ENCODE results near the gene NDEL1. TPM values are rescaled to one million over a fixed set of nuclear protein-coding genes. Genes with fewer than 3 reads are reported as not detected.

NDEL1 gene
- total RNA-seq, 1 experiment from 2014 or later: 22.3 TPM

- DNase-seq (ENCODE audit: low spot score): no peak
- in situ Hi-C loops (cut with HindIII; ENCODE audit: low sequenced_read_pairs): loop anchor here (10.0 kb wide), 1 partner anchor 225 kb away; no protein-coding TSS in a partner anchor
These were observed 54.2 kb downstream of the NDEL1 start for GRCh38 chr17:8489841-8490240.

- no peak for DNase-seq (ENCODE audit: low spot score)
- in situ Hi-C loops (cut with HindIII; ENCODE audit: low sequenced_read_pairs): loop anchor here (10.0 kb wide), 1 partner anchor 224 kb away; no protein-coding TSS in a partner anchor
These were observed 54.8 kb downstream of the NDEL1 start for GRCh38 chr17:8490256-8491023.

DNA sequence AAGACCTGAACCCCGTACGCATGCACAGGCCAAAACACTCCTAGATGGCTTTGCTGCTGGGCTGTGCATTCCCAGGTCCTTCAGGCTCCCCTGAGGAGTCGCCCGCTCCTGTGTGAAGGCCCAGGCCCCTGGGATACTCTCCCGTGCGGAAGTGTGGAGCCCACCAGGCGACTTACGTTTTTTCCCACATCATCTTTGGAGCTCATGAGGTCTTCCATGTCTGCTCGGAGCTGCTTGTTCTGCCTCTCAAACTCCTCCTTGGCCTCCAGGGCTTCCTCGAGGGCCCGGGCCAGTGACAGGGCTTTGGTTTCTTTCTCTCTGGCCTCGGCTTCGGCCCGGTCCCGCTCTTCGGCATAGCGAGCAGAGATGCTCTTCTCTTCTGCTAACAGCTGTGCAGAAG, 56.4 kb downstream of the NDEL1 start:
- no peak for DNase-seq (ENCODE audit: low spot score)
- in situ Hi-C loops (cut with HindIII; ENCODE audit: low sequenced_read_pairs): loop anchor here (10.0 kb wide), 1 partner anchor 223 kb away; no protein-coding TSS in a partner anchor

- in situ Hi-C loops (cut with HindIII; ENCODE audit: low sequenced_read_pairs): loop anchor here (10.0 kb wide), 1 partner anchor 221 kb away; no protein-coding TSS in a partner anchor
- DNase-seq (ENCODE audit: low spot score): no peak
These were observed 58.3 kb downstream of the NDEL1 start for GRCh38 chr17:8494021-8494420.

DNA sequence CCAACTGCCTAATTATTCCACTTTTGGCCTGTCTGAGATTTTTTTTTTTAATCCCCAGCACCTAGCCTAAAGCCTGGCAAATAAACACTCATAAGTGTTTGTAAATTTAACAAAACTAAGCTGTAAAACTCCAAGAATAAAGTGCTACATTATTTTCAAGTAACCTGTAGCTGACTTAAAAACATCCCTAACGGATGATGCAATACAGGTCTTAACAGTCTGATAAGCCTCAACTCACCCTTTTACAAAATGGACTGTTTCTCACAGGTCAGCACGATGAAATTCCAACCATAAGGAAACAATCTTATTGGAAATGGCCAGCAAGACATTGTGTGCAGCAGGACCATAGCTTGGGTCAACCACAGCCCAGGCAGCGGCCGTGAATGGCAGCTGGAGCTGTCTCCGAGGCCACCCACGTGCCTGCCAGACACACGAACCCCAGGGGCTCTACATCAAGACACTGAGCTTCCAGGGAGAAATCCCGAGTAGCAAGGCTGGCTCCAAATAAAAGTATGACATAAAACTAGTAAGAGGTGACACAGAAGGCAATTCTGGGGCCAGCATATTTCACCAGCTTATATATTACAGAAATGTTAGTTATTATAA, 58.9 kb downstream of the NDEL1 start:
- DNase-seq (ENCODE audit: low spot score): no peak
- in situ Hi-C loops (cut with HindIII; ENCODE audit: low sequenced_read_pairs): loop anchor here (10.0 kb wide), 1 partner anchor 220 kb away; no protein-coding TSS in a partner anchor

GRCh38 chr17:8496081-8496480, 60.4 kb downstream of the NDEL1 start:
- DNase-seq (ENCODE audit: low spot score): no peak
- in situ Hi-C loops (cut with HindIII; ENCODE audit: low sequenced_read_pairs): loop anchor here (10.0 kb wide), 1 partner anchor 219 kb away; no protein-coding TSS in a partner anchor

GRCh38 chr17:8499171-8499570, 63.5 kb downstream of the NDEL1 start:
- no peak for DNase-seq (ENCODE audit: low spot score)
- in situ Hi-C loops (cut with HindIII; ENCODE audit: low sequenced_read_pairs): loop anchor here (10.0 kb wide), 1 partner anchor 216 kb away; no protein-coding TSS in a partner anchor

GRCh38 chr17:8499614-8500013, 63.9 kb downstream of the NDEL1 start:
- in situ Hi-C loops (cut with HindIII; ENCODE audit: low sequenced_read_pairs): loop anchor here (10.0 kb wide), 1 partner anchor 215 kb away; no protein-coding TSS in a partner anchor
- DNase-seq (ENCODE audit: low spot score): no peak

- no peak for DNase-seq (ENCODE audit: low spot score)
- in situ Hi-C loops (cut with HindIII; ENCODE audit: low sequenced_read_pairs): no loop called here
These were observed 64.9 kb downstream of the NDEL1 start for GRCh38 chr17:8500609-8501008.

DNA sequence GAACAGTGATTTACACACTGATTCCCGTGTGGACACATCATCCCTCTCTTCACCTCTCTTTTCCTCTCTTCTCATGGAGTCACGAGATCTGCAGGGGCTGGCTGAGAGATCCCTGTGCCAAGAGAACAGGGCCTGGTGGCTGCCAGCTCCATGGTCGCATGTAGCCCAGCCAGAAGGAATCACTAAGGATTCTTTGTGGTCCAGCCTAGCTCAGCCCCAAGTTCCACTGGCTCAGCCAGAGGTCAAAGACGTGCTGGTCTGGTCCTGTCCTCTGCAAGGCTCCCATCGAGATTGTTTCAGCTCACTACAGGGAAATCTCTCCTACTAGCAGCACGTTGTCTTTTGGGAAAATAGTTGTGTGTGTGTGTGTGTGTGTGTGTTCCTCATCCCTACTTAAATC, 66.4 kb downstream of the NDEL1 start:
- in situ Hi-C loops (cut with HindIII; ENCODE audit: low sequenced_read_pairs): no loop called here
- DNase-seq (ENCODE audit: low spot score): peak; percentile 45

DNA sequence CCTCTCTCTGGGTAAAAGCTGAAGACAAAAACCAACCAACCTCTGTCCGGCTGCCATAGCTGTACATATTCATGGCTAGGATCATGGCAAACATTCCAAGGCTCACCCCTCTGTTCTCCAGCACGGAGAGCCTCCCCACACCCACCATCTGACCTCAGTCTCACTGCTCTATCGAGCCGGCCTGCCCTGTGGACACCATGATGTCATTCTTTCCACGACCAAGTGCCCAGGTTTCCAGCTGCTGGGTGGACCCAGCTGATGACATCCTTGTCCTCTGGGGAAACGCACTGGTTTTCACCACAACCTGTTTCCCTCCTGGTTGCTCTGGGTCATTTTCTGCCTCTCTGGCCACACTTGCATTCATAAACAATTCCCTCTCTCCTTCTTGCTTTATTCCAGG, 67.7 kb downstream of the NDEL1 start:
- in situ Hi-C loops (cut with HindIII; ENCODE audit: low sequenced_read_pairs): no loop called here
- DNase-seq (ENCODE audit: low spot score): no peak

DNA sequence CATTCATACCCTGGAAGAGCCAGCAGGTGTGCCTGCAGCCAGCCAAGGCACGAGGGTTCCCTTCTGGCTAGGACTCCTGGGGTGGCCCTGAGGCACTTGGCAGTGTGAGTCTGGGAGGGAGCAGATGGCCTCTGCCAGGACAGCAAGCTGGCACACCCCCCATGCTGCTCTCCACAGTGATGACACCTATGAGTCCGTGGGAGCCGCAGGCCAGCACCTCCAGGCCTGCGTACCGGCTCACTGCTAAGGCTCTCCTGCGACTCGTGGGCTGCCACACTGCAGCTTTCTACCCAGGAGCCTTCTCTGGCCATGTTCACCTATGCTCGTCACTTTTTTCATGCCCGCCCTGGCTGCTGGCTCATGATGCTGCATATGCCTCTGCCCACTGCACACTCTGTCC, 68.1 kb downstream of the NDEL1 start:
- peak; percentile 67 for DNase-seq (ENCODE audit: low spot score)
- in situ Hi-C loops (cut with HindIII; ENCODE audit: low sequenced_read_pairs): no loop called here

- DNase-seq (ENCODE audit: low spot score): no peak
- in situ Hi-C loops (cut with HindIII; ENCODE audit: low sequenced_read_pairs): no loop called here
These were observed 69.0 kb downstream of the NDEL1 start for GRCh38 chr17:8504460-8505207.

DNA sequence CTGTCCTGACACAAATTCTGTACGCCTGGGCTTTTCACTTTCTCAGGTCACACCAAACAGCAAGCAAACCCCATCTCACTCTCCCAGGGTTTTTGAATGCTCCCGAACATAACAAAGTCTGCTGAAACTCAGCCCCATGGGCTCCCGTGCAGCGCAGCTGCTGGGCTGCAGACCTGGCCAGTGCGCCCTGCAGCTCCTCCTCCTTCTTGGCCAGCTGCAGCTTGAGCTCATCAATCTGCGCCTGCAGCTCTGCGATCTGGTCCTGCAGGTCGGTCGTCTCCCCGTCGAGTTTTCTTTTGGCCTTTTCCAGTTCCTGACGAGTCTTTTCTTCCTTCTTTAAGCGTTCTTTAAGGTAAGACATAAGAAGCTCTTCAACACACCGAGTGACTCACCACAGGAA, 70.5 kb downstream of the NDEL1 start:
- in situ Hi-C loops (cut with HindIII; ENCODE audit: low sequenced_read_pairs): no loop called here
- DNase-seq (ENCODE audit: low spot score): no peak

- DNase-seq (ENCODE audit: low spot score): no peak
- in situ Hi-C loops (cut with HindIII; ENCODE audit: low sequenced_read_pairs): no loop called here
These were observed 79.1 kb downstream of the NDEL1 start for GRCh38 chr17:8514801-8515200.

Other genes starting within 250 kb of the NDEL1 start
- gene BORCS6, start 245.7 kb upstream of the NDEL1 start, total RNA-seq (2014; rRNA removed; shearing (Covaris generic)): 24.3 and 25.6 TPM in 2 replicates
- 162 and 166 TPM in 2 replicates for gene AURKB, start 225.3 kb upstream of the NDEL1 start, total RNA-seq (2014; rRNA removed; shearing (Covaris generic))
- 15.0 and 22.9 TPM in 2 replicates for gene CTC1, start 187.8 kb upstream of the NDEL1 start, total RNA-seq (2014; rRNA removed; shearing (Covaris generic))
- 133 and 173 TPM in 2 replicates for gene PFAS, start 186.6 kb upstream of the NDEL1 start, total RNA-seq (2014; rRNA removed; shearing (Covaris generic))
- 54.4 and 65.3 TPM in 2 replicates for gene RANGRF, start 147.2 kb upstream of the NDEL1 start, total RNA-seq (2014; rRNA removed; shearing (Covaris generic))
- gene SLC25A35, start 140.5 kb upstream of the NDEL1 start, total RNA-seq (2014; rRNA removed; shearing (Covaris generic)): 0.68 and 1.7 TPM in 2 replicates
- 4.6 and 5.6 TPM in 2 replicates for gene ARHGEF15, start 125.6 kb upstream of the NDEL1 start, total RNA-seq (2014; rRNA removed; shearing (Covaris generic))
- not detected in 2 replicates for gene ODF4, start 96.0 kb upstream of the NDEL1 start, total RNA-seq (2014; rRNA removed; shearing (Covaris generic))
- 3,963 and 5,110 TPM in 2 replicates for gene RPL26, start 52.7 kb upstream of the NDEL1 start, total RNA-seq (2014; rRNA removed; shearing (Covaris generic))
- gene RNF222, start 38.1 kb upstream of the NDEL1 start, total RNA-seq (2014; rRNA removed; shearing (Covaris generic)): 0.03 TPM in 1 of 2 replicates, not detected in the other
- 57.8 and 147 TPM in 2 replicates for gene MYH10, start 194.8 kb downstream of the NDEL1 start, total RNA-seq (2014; rRNA removed; shearing (Covaris generic))